Choroid plexus epithelial cell (primary cell): ENCODE results near the gene ATR.

ENCODE experiments used
- DNase-seq: peaks from one replicate; pipeline ENCODE4 v3.0.0-alpha.2; 2010; ENCODE audit warnings: low read depth
- H3K4me3 ChIP-seq: 2 replicates; pipeline ENCODE4 v1.5.1; 2011; ENCODE audit warnings: low read depth, mild to moderate bottlenecking, control low read depth, low read length, moderate library complexity
- CTCF ChIP-seq: conservative IDR thresholded peaks from 2 replicates; pipeline ENCODE4 v1.5.1; 2011; ENCODE audit warnings: low read depth, mild to moderate bottlenecking, control low read depth, inconsistent platforms, low read length, moderate library complexity

The ATR gene

GRCh38 chr3:142523921-142524566 lies 54.5 kb downstream of the ATR start:
- peak; percentile 66 for DNase-seq
- no peak overlapping the region for H3K4me3 ChIP-seq
- TF ChIP-seq CTCF, result no peak

GRCh38 chr3:142509079-142509478 lies 69.5 kb downstream of the ATR start:
- no peak overlapping the region for H3K4me3 ChIP-seq
- TF ChIP-seq CTCF, result no peak

GRCh38 chr3:142507241-142507640 lies 71.3 kb downstream of the ATR start:
- H3K4me3 ChIP-seq, result no peak overlapping the region
- DNase-seq, result no peak

More at GRCh38 chr3:142509079-142509478, 69.5 kb downstream of the ATR start:
- no peak for DNase-seq

GRCh38 chr3:142502187-142502985 lies 76.1 kb downstream of the ATR start:
- no peak for TF ChIP-seq CTCF
- DNase-seq, result no peak

More at GRCh38 chr3:142507241-142507640, 71.3 kb downstream of the ATR start:
- no peak for TF ChIP-seq CTCF

GRCh38 chr3:142501004-142501926 lies 77.3 kb downstream of the ATR start:
- TF ChIP-seq CTCF, result no peak
- DNase-seq, result peak; percentile 84
- no peak overlapping the region for H3K4me3 ChIP-seq

More at GRCh38 chr3:142502187-142502985, 76.1 kb downstream of the ATR start:
- no peak overlapping the region for H3K4me3 ChIP-seq

GRCh38 chr3:142500211-142500610 lies 78.3 kb downstream of the ATR start:
- peak; percentile 44 for DNase-seq

More at GRCh38 chr3:142500211-142500610, 78.3 kb downstream of the ATR start:
- no peak overlapping the region for H3K4me3 ChIP-seq
- TF ChIP-seq CTCF, result no peak
